Stimulated activated CD4-positive, alpha-beta T cell treated with anti-CD3 and anti-CD28 coated beads, Interleukin-2, amount 100 ng/mL, for 48 hours (primary cell): ENCODE measurements around the gene CHST11.

Experiments used
- DNase-seq, 2 donors: peaks; one replicate each; pipeline ENCODE4 v3.0.0-alpha.2; 2020

The CHST11 gene

GRCh38 chr12:104456417-104456949, at the start of gene CHST11:
Gene CHST11 (plus strand): TSS chr12:104456948.
- DNase-seq = peak; percentile 66 to 68

GRCh38 chr12:104407438-104407837, 49.3 kb upstream of the CHST11 start:
- DNase-seq = no peak

- DNase-seq = no peak
These were observed 48.8 kb upstream of the CHST11 start for GRCh38 chr12:104407922-104408321.

GRCh38 chr12:104410326-104410725, 46.4 kb upstream of the CHST11 start:
- no peak for DNase-seq

DNA sequence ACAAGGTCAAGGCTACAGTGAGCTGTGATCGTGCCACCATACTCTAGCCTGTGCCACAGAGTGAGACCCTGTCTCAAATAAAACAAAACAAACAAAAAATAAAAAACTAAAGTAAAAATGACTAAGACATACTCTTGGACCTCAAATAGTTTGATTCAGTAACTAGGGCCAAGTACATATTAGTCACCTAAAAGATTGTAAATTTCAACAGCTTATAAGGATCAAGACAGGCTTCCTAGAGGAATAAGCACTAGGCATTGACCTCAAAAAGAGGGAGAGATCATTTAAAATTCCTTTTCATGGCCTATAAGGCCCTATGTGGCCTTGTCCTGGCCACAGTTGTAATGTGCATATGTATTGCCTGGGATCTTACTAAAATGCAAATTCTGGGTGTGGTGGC, 46.0 kb upstream of the CHST11 start:
- DNase-seq = no peak

DNA sequence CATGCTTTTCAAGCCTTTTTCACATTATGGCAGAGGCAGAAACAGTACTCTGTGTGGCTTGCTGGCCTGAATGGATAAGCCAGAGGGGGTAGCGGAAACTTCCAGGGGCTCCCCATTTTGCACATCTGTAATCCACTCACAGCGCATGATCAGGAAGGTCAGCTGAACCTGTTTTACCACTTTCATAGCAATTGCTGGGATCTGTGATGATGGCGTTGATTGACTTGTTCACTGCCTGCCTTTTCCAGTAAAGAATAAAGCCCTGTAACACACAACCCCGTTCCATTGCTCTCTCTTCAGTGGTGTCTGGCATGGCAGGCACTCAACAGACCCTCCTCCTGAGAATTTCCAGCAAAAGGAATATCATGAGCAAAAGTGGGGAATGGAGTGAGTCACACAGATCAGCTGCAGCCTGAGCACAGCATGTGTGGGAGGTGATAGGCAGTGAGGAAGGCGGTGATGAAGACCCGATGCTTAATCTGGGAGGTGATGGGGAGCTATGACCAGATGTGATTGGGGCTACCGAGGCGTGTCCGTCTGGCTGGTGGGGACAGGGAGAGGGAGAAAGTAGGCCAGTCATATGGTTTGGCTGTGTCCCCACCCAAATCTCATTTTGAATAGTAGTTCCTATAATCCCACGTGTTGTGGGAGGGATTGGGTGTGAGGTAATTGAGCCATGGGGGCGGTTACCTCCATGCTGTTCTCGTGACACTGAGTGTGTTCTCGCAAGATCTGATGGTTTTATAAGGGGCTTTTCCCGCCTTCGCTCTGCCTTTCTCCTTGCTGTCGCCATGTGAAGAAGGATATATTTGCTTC, 44.7 kb upstream of the CHST11 start:
- no peak for DNase-seq

DNA sequence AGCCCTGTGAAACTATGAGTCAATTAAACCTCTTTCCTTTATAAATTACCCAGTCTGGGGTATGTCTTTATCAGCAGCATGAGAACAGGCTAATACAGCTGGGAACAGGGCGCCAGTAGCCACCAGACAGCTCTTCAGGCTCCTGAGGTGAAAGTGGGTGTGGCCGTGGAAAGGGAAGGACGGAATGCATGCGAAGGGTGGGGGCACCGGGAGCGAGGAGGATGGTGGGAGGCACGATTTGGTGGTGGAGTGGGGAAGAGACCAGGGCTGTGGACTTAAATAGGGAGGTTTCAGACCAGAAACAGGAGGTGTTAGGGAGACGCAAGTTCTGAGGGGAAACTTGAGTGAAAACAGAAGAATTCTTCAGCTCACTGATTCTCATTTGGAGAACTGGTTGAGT, 44.1 kb upstream of the CHST11 start:
- DNase-seq = no peak

DNA sequence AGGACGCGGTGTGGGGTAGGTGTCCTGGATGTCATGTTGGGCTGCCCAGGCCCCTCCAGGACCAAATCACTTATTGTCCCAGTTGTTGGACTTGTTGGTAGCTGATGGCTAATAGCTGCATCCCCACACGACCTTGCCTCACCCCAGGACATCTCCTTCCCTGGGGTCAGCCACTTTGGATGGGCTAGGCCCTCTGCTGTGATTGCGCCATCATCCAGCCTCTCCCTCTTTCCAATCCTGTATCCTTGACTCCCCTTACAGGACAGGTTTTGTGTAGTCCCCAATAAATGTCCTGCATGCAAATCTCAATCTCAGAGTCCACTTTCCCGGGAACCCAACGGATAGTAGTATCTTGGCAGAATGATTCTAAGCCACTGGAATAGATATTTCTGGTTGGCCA, 43.4 kb upstream of the CHST11 start:
- DNase-seq = no peak

- DNase-seq = no peak
These were observed 42.0 kb upstream of the CHST11 start for GRCh38 chr12:104414581-104415341.

DNA sequence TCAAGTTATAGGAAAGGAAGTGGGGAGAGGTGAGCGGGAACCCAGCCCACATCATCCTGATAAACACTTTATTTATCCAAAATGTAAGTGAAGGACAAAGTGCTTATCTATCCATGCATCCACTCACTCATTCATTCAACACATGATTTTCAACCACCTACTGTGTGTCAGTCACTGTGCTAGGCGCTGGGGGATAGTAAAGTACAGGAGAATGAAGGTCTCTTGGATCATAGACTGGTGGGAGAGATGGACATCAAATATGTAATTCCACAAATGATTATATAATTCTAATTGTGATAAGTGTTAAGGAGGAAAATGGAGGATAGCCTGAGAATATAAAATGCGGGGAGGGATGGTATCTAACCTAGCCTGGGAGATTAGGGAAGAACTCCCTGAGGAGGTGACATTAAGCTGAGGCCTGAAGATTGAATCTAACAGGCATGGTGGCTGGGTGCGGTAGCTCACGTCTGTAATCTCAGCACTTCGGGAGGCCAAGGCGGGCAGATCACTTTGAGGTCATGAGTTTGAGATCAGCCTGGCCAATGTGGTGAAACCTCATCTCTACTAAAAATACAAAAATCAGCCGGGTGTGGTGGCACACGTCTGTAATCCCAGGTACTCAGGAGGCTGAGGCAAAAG, 41.3 kb upstream of the CHST11 start:
- no peak for DNase-seq

DNA sequence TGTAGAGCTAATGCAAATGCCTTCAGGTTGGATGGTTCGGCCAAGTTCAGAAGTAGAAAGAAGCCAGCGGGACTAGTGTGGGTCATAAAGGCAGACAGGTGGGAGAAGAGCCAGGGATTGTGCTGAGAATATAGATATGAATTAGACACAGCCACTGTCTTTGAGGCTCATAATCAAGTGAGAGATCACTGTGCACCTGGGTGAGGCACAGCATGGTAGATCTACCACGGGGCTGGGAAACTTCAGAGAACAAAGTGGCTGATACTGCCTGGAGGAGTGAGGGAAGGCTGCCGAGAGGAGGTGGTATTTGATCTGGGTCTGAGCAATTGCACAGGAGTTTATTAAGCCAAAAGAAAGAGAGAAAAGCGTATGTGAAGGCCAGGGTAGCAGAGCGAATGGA, 40.6 kb upstream of the CHST11 start:
- DNase-seq = no peak

- no peak for DNase-seq
These were observed 40.2 kb upstream of the CHST11 start for GRCh38 chr12:104416585-104416984.

- DNase-seq = no peak
These were observed 37.0 kb upstream of the CHST11 start for GRCh38 chr12:104419717-104420116.

- DNase-seq = no peak
These were observed 35.9 kb upstream of the CHST11 start for GRCh38 chr12:104420868-104421267.

GRCh38 chr12:104421343-104421742, 35.4 kb upstream of the CHST11 start:
- DNase-seq = no peak

DNA sequence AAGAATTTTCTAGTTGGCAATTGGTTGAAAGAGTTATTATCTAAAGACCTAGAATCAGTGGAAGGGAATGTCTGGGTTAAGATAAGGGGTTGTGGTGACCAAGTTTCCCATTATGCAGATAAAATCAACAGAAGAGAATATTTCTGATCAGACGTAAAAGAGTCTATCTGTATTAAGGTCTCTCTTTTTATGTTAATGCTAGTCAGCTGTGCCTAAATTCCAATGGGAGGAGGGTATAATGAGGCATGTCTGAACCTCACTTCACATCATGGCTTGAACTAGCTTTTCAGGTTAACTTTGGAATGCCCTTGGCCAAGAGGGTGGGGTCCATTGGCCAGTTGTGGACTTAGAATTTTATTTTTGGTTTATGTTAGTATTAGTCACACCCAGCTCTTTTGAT, 34.3 kb upstream of the CHST11 start:
- no peak for DNase-seq

DNA sequence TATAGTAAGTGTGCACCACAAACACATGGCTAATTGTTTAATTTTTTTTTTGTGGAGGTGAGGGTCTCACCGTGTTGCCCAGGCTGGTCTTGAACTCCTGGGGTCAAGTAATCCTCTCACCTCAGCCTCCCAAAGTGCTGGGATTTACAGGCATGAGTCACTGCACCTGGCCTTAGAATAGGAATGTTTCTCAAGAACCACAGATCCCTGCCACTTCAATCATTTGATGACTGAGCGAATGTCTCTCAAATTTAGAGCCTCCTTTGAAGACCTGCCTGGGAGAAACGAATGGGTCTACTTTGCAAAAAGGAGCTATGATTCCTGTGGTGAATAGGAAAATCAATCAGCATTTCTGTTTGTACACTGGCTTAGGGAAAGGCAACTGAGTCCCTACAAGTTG, 33.5 kb upstream of the CHST11 start:
- DNase-seq = no peak

DNA sequence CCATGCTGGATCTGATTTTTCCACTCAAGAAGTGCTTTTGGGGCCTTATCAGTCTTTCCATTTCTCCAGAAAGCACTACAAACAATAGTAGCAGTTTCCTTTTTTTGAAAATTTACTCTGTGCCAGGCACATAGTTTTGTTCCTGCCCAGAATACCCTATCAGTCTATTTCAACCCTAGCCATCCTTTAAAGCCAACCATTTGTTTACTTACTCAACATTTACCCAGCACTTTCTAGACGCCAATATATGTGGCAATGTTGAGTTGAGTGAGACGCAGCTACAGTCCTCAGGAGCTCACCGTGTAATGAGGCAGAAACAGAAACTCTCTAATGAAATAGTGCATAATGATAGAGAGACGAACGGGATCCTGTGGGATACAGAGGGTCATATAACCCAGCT, 32.9 kb upstream of the CHST11 start:
- DNase-seq = no peak

DNA sequence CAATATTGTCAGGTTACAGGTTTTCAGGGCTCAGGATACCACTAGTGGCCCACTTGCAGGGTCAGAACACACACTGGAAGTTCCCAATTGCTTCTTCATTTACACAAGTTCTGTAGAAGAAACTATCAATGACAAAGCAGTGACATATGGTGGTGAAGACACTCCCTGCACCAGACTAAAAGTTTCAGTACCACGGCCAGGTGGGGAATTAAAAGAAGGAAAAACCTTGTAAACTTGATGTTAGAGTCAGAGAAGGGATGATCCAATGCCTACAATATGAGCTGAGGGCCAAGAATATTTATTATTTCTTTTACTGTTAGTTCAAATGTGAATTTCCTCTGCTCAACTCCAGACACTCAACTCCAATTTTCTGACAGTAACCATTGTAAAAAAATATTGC, 31.8 kb upstream of the CHST11 start:
- DNase-seq = no peak

GRCh38 chr12:104425614-104426013, 31.1 kb upstream of the CHST11 start:
- DNase-seq = no peak

- no peak for DNase-seq
These were observed 29.7 kb upstream of the CHST11 start for GRCh38 chr12:104426926-104427546.

GRCh38 chr12:104427547-104427938, 29.2 kb upstream of the CHST11 start:
- DNase-seq = no peak

DNA sequence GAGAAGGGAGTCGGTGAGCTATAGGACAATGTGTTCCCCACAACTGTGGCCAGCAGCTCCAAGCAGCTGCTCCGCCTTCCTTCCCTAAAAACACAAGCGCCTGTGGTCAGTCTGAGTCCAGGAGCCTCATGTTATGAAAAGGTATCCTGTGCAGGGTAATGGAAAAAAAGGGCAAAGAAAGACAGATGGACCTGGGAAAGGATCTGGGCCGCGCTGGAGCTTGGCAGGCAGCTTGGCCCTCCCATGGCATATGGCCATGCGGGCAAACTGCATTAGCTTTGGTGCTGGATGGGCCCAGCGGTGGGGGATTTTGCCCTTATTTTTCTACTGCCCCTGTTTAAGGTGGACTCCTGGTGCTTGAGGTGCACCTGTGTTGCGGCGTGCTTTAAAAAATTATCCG, 23.7 kb upstream of the CHST11 start:
- DNase-seq = no peak
